Keratinocyte (primary cell): ENCODE data around the gene TCF19. TPM values are rescaled to one million over a fixed set of nuclear protein-coding genes. Genes with fewer than 3 reads are reported as not detected.
"Not testable (repeated sequence)": the region's sequence is repeated elsewhere in the genome, so short reads cannot be mapped to it uniquely, and the experiment has no call there.

ENCODE experiments used
- DNase-seq: peaks from one replicate; pipeline ENCODE4 v3.0.0-alpha.2; 2011; ENCODE audit warnings: low read depth, missing footprints, low spot score
- FAIRE-seq: peaks from 2 replicates; lab custom pipeline; 2011; peaks lifted over from hg19 to GRCh38; lab: Jason Lieb, UNC
- H2AFZ ChIP-seq: 2 replicates; pipeline ENCODE4 v1.6.0; 2012; ENCODE audit warnings: low read length, control low read depth, inconsistent platforms; ENCODE audit not compliant: control insufficient read depth
- H3K27ac ChIP-seq: 2 replicates; pipeline ENCODE4 v1.5.1; 2011; ENCODE audit warnings: low read length; ENCODE audit not compliant: control insufficient read depth, insufficient read depth
- H3K27me3 ChIP-seq: 3 replicates; pipeline ENCODE4 v1.6.0; 2011; ENCODE audit warnings: low read length; ENCODE audit not compliant: control insufficient read depth, insufficient read depth; ENCODE audit errors: extremely low read depth
- H3K36me3 ChIP-seq, 2 experiments: 2 replicates in 1 of 2; 3 replicates in 1 of 2; pipeline ENCODE4 v1.5.1; 2011; ENCODE audit warnings: low read length in 2 of 2, mild to moderate bottlenecking in 1 of 2; ENCODE audit not compliant: control insufficient read depth in 2 of 2, insufficient read depth in 2 of 2; ENCODE audit errors: extremely low read depth in 1 of 2
- H3K4me1 ChIP-seq: 3 replicates; pipeline ENCODE4 v1.5.1; 2011; ENCODE audit warnings: low read length; ENCODE audit not compliant: control insufficient read depth, insufficient read depth; ENCODE audit errors: extremely low read depth
- H3K4me2 ChIP-seq: 3 replicates; pipeline ENCODE4 v1.6.0; 2011; ENCODE audit warnings: low read depth, low read length; ENCODE audit not compliant: control insufficient read depth, insufficient read depth; ENCODE audit errors: extremely low read depth
- H3K4me3 ChIP-seq, 3 experiments: fragments of 200-600 bp in 1 of 3; sonication (generic) in 1 of 3; 2 replicates in 2 of 3; 3 replicates in 1 of 3; pipeline ENCODE4 v1.5.1; 2011 to 2016; ENCODE audit warnings: low read length in 3 of 3, mild to moderate bottlenecking in 3 of 3, control low read depth in 2 of 3, inconsistent platforms in 1 of 3, low read depth in 1 of 3, mixed read lengths in 1 of 3, mixed run types in 1 of 3, moderate library complexity in 1 of 3; ENCODE audit not compliant: control insufficient read depth in 2 of 3, insufficient read depth in 2 of 3; ENCODE audit errors: extremely low read depth in 1 of 3
- H3K79me2 ChIP-seq: 2 replicates; pipeline ENCODE4 v1.6.0; 2012; ENCODE audit warnings: low read length; ENCODE audit not compliant: control insufficient read depth, insufficient read depth
- H3K9ac ChIP-seq: 3 replicates; pipeline ENCODE4 v1.6.0; 2011; ENCODE audit warnings: low read length; ENCODE audit not compliant: control insufficient read depth, insufficient read depth; ENCODE audit errors: extremely low read depth
- H3K9me1 ChIP-seq: 3 replicates; pipeline ENCODE4 v1.6.0; 2011; ENCODE audit warnings: low read length; ENCODE audit not compliant: control insufficient read depth, insufficient read depth; ENCODE audit errors: extremely low read depth
- H3K9me3 ChIP-seq: 2 replicates; pipeline ENCODE4 v1.5.1; 2012; ENCODE audit warnings: low read depth, low read length; ENCODE audit not compliant: control insufficient read depth
- H4K20me1 ChIP-seq: 3 replicates; pipeline ENCODE4 v1.6.0; 2011; ENCODE audit warnings: low read length; ENCODE audit not compliant: control insufficient read depth, insufficient read depth; ENCODE audit errors: extremely low read depth
- EZH2 ChIP-seq: IDR thresholded peaks from one replicate; pipeline ENCODE4 v1.6.1; 2012; ENCODE audit warnings: inconsistent platforms, mild to moderate bottlenecking, low read length, moderate library complexity
- dilution Hi-C: fragments of 300-500 bp; cut with MboI; formaldehyde crosslinking; loops from one replicate; pipeline ENCODE4 v1.7.0; 2020; ENCODE audit warnings: low sequenced_read_pairs; ENCODE audit not compliant: extremely low pct_ligation_motif_present
- polyA plus RNA-seq, 5 experiments: library from polyadenylated mRNA; depleted of rRNA in 3 of 5; stranded (reverse) in 3 of 5; stranded (forward) in 1 of 5; unstranded in 1 of 5; fragments of >200 nt; gene quantifications; 1 replicate in 1 of 5; 2 replicates in 3 of 5; 3 replicates in 1 of 5; pipeline versions ENCODE4 v1.2.1 to v1.2.3, GENCODE V29; 2011 to 2012; ENCODE audit warnings: missing spikeins in 2 of 5, low read depth in 1 of 5, low replicate concordance in 1 of 5
- TF ChIP-seq, protein P1 (sequence below), 3 experiments: IDR thresholded peaks in 1 of 3; conservative IDR thresholded peaks in 1 of 3; optimal IDR thresholded peaks in 1 of 3; 2 replicates in 2 of 3; 3 replicates in 1 of 3; pipeline versions ENCODE3 to v1.5.1; 2011; ENCODE audit warnings: low read length in 3 of 3, mild to moderate bottlenecking in 3 of 3, moderate library complexity in 2 of 3, control low read depth in 1 of 3, inconsistent platforms in 1 of 3; ENCODE audit not compliant: insufficient read depth in 2 of 3; ENCODE audit errors: extremely low read depth in 1 of 3

Gene TCF19
- polyA plus RNA-seq, 1 donor (not counting 4 experiments of a cell fraction or from before 2014, with no cell fraction given), result 7.4 TPM

DNA sequence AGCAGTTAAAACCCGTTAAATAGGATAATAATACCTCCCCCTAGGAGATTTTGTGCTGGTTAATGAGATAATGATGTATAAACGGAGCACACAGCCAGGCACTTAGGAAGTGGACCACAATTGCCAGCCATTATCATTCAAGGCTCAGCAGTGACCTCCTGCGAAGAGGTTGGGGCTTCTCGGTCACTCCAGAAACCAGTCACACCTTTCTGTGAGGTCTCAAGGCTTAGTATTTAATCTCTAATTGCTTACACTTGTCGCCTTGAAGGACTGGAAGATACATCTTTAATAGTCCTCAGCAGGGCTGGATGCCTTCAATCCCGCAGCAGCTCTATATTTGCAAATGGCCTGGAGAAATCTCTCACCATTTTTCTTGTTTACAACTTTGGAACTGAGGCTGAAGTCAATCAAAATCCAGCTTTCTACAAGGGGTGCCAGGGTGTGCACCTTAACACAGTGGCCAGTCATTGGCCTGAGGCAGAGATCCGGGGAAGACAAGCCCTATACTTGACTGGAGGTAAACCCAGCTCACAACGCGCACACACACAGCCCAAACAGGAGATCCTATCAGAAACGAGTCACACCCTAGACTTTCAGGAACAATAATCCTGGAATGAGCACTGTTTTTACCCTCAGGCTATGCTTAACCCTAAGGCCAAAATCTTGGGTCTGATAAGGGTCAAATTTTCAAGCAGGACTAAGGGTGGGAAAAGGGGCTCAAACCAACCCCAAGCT lies 10.9 kb downstream of the TCF19 start:
- H3K9me3 ChIP-seq, result no peaks in the 10 kb centered on the region
- H3K36me3 ChIP-seq, result peaks cover 0 to 3% of the 10 kb centered on the region in 2 experiments
- no peak overlapping the region for H3K27ac ChIP-seq
- dilution Hi-C loops, result no loop called here
- TF ChIP-seq EZH2, result no peak
- TF ChIP-seq, protein P1, sequence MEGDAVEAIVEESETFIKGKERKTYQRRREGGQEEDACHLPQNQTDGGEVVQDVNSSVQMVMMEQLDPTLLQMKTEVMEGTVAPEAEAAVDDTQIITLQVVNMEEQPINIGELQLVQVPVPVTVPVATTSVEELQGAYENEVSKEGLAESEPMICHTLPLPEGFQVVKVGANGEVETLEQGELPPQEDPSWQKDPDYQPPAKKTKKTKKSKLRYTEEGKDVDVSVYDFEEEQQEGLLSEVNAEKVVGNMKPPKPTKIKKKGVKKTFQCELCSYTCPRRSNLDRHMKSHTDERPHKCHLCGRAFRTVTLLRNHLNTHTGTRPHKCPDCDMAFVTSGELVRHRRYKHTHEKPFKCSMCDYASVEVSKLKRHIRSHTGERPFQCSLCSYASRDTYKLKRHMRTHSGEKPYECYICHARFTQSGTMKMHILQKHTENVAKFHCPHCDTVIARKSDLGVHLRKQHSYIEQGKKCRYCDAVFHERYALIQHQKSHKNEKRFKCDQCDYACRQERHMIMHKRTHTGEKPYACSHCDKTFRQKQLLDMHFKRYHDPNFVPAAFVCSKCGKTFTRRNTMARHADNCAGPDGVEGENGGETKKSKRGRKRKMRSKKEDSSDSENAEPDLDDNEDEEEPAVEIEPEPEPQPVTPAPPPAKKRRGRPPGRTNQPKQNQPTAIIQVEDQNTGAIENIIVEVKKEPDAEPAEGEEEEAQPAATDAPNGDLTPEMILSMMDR (optimal IDR thresholded peaks at IDR 0.05 in 1 of 3, IDR thresholded peaks at IDR 0.05 in 1 of 3, conservative IDR thresholded peaks at IDR 0.05 in 1 of 3; ENCODE audit: extremely low read depth in 1 of 3, insufficient read depth in 2 of 3, low read length in 3 of 3), result no peak
- DNase-seq (no peak), FAIRE-seq (no peak)
- no peaks in the 10 kb centered on the region for H3K79me2 ChIP-seq
- no peaks in the 10 kb centered on the region for H4K20me1 ChIP-seq
- no peak overlapping the region for H3K4me2 ChIP-seq
- H3K27me3 ChIP-seq, result no peaks in the 10 kb centered on the region
- no peaks in the 10 kb centered on the region for H3K9me1 ChIP-seq
- H2AFZ ChIP-seq, result no peak overlapping the region
- no peak overlapping the region for H3K4me3 ChIP-seq
- no peak overlapping the region for H3K9ac ChIP-seq
- peaks cover 8% of the 10 kb centered on the region for H3K4me1 ChIP-seq

DNA sequence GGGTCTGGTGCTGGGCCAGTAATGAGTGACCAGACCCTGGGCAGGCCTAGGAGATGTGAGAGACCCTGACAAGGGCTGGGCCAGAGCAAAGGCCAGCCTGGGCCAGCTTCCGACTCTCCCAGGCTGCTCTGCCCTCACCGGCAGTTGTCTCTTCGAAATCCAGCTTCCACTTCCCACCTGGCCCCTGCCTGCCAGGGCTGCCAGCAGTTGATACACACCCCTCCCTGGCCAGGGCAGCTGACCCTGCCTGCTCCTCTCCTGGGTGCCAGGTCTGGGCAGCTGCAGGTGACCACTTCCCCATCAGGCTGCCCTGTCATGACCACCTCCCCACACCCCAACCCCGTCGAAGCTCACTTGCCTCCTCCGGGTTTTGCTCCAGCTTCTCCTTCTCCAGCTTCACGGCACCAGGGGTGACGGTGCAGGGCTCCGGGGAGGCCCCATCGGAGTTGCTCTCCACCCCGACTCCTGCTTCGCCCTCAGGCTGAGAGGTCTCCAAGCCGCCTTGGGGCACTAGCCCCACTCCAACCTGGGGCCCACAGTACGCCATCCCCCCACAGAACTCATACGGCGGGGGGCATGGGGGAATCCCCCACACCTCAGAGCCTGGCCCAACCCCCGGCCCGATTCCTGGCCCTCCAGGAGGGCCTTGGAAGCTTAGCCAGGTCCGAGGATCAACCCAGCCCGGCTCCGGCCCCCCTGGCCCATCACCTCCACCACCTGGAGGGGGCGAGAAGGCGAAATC lies 11.6 kb downstream of the TCF19 start:
- H3K9me1 ChIP-seq, H3K79me2 ChIP-seq, H3K36me3 ChIP-seq, dilution Hi-C loops, H3K4me3 ChIP-seq, H3K9me3 ChIP-seq, H3K27me3 ChIP-seq, FAIRE-seq, H2AFZ ChIP-seq, DNase-seq, H3K4me1 ChIP-seq, H3K9ac ChIP-seq, H3K4me2 ChIP-seq, H4K20me1 ChIP-seq, H3K27ac ChIP-seq: not testable (repeated sequence)
